H54 (cell line): ENCODE measurements around the gene C1QTNF4.

ENCODE experiments used
- DNase-seq: peaks from one replicate; pipeline ENCODE4 v3.0.0; 2011; ENCODE audit warnings: low spot score, mixed read lengths; ENCODE audit not compliant: insufficient read length
- FAIRE-seq: peaks from 3 replicates; lab custom pipeline; 2011; peaks lifted over from hg19 to GRCh38; lab: Jason Lieb, UNC
- POLR2A ChIP-seq: IDR thresholded peaks from 2 replicates; pipeline ENCODE4 v1.6.1; 2011; ENCODE audit warnings: low read depth, mild to moderate bottlenecking, low read length

C1QTNF4 gene

DNA sequence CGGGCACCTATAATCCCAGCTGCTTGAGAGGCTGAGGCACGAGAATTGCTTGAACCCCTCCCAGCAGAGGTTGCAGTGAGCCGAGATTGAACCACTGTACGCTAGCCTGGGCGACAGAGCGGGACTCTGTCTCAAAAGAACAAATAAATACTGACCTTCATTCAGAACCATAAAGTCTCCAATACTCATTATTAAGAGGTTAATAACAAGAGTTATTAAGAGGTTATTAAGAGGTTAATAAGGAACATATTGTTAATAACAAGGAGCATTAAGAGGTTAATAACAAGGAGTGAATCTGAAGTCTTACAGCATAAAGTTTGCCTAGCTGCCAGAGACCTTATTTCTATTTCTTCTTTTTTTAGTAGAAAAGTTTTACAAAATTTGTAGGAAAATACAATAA is 48.9 kb downstream of the C1QTNF4 start:
- no peak for TF ChIP-seq POLR2A
- no peak for FAIRE-seq
- no peak for DNase-seq

DNA sequence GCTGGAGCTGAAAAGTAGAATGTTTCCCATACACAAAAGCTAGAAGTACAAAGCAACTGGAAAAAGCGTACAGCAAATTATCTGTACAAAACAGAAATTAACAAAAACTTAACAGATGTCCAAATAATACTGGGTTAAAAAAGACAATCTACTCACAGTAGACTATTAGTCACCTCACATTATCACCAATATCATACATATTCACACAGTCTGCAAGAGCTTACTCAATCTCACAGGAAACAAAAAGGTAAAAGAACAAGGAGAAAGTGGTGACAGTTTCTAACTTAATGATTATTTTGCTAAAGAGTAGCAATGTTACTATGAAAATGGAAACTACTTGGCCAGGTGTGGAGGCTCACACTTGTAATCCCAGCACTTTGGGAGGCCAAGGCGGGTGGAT is 53.1 kb downstream of the C1QTNF4 start:
- DNase-seq: no peak
- no peak for FAIRE-seq
- TF ChIP-seq POLR2A: no peak

DNA sequence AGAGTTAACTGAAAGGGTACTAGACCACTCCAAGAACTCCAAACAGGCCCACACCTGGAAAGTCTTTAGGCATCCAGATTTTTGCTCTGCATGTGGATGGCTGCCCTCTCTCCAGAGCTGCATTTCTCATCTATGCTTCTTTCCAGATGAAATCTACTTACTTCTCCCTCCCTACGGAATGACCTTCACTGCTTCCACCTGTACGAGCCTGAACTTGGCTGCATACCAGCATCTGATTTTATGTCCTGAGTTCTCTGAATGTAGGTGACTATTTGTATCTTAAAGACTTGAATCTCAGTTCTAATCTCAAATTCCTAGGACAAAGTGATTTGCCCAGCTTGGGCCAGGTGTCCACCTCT is 54.6 kb downstream of the C1QTNF4 start:
- no peak for DNase-seq
- no peak for TF ChIP-seq POLR2A
- no peak for FAIRE-seq
